LNCAP (cell line): ENCODE measurements around the gene RBP4.

ENCODE experiments used
- TF ChIP-seq, protein P1 (sequence below): fragments of 450-650 bp; IDR thresholded peaks from 2 replicates; pipeline ENCODE4 v1.5.1; 2017; ENCODE audit warnings: mild to moderate bottlenecking

RBP4 gene

DNA sequence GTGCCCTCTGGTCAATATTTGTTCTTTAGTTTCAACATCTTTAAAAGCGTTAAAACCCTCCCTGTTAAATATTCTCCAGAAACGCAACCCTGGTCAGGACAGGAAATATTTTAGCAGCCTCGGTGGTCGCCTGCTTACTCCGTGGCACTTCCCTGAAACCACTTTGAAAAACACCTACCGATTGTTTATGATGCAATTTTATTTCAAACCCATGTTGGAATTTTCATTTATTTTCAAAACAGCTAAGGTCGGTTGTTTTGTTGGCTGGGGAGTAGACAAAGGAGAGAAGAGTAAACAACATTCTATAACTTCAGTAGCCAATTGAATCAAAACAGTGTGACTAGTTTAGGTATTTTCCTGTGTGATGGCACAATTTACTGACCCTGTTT, 733 bp upstream of the RBP4 start:
- TF ChIP-seq, protein P1, sequence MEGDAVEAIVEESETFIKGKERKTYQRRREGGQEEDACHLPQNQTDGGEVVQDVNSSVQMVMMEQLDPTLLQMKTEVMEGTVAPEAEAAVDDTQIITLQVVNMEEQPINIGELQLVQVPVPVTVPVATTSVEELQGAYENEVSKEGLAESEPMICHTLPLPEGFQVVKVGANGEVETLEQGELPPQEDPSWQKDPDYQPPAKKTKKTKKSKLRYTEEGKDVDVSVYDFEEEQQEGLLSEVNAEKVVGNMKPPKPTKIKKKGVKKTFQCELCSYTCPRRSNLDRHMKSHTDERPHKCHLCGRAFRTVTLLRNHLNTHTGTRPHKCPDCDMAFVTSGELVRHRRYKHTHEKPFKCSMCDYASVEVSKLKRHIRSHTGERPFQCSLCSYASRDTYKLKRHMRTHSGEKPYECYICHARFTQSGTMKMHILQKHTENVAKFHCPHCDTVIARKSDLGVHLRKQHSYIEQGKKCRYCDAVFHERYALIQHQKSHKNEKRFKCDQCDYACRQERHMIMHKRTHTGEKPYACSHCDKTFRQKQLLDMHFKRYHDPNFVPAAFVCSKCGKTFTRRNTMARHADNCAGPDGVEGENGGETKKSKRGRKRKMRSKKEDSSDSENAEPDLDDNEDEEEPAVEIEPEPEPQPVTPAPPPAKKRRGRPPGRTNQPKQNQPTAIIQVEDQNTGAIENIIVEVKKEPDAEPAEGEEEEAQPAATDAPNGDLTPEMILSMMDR, result no peak

DNA sequence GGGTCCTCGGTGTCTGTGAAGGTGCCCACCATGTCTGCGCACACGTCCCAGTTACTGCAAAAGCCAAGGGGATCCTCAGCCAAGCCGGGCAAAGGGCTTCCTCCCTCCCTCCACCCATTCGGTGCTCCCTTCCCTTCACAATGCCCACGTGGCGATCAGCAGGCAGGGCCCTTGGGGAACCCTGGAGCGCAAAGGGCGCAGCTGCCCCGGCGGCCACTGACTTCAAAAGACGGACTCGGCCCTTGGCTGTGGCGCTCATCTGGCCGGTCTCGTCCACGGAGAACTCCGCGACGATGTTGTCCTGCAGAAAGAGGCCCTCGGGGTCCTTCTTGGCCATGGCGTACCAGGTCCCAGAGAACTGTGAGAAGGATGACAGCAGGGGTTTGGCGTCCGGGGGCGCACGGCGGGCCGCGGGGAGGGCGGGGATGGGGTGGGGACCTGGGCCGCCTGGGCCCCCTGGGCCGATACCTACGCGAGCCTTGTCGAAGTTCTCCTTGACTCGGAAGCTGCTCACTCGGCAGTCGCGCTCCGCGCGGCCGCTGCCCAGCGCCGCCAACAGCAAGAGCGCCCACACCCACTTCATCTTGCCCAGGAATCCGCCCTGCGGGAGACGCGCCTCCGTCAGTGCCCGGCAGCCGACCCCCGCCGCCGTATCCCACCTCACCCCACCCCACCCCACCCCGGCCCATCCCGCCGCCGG, 439 bp downstream of the RBP4 start:
- TF ChIP-seq, protein P1, result no peak

DNA sequence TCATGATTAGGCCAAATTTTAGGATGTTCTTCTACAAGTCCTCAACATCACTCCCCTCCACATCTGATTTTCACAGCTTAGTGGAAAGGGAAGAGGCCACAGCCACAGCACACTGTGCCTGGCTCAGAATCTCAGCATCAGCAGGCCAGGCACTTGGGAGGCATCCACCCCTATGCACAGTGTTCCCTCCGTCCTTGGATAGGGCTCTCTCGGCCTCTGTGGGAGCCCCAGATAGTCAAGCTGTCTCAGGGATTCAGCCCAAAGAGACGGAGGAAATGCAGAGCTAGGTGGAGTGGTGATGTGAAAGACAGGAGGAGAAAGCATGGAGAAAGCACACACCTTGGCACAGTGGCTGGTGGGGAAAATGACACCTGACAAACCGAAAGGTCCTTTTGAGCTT, 1.3 kb downstream of the RBP4 start:
- TF ChIP-seq, protein P1, result no peak

DNA sequence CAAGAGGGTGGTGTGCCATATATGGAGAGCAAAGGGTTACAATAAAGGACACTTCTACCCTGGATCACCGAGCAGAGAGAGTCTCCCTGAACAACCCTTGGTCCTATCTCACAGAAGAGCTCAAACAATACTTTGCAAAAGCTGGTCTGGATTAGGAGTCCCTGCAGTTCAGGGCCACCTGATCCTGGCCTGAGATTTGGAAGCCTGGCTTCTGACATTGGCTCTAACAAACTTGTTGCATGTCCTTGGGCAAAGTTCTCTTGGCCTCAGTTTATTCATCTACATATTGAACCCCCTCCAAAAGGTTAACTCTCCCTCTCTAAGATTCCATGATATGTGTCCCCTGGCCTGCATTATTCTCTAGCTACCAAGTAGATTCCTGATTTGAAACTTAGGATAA, 1.7 kb downstream of the RBP4 start:
- TF ChIP-seq, protein P1, result no peak

DNA sequence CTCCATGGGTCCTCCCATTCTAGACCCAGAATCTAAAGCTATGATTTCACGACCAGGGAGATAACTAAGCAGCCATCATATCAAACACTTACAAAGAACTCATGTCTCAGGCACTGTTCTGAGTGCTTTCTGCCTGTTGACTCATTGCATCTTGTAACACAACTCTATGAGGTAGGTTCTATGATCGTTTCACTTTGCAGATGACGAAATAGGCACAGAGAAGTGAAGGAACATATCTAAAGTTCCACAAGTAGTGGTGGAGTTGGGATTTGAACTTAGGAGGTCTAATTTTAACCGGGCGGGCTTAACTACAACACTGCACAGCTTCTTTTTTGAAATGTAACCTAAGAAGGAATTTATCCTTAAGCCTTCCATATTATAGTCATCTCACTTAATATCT, 2.9 kb downstream of the RBP4 start:
- TF ChIP-seq, protein P1, result no peak

DNA sequence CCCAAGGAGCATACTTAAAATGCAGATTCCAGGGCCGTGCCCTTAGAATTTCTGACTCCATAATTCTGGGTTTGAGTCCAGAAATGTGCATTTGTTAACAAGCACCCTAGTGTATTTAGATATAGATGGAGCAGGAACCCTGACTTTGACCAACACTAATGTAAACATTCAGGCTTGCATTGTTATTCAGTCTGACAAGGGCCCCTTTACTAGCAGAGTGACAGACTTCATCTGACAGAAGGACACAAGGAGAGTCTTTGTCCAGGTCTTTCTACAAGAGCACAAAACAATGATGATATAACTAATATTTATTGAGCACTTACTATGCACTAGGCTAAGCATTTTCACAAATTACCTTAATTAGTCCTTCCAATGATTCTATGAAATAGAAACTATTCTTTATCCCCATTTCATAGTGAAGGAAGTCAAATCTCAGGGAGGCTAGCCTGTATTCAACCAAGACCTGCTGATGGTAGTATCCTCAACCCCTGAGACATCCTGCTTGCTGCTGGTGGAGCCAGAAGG, 3.9 kb downstream of the RBP4 start:
- TF ChIP-seq, protein P1, result no peak

DNA sequence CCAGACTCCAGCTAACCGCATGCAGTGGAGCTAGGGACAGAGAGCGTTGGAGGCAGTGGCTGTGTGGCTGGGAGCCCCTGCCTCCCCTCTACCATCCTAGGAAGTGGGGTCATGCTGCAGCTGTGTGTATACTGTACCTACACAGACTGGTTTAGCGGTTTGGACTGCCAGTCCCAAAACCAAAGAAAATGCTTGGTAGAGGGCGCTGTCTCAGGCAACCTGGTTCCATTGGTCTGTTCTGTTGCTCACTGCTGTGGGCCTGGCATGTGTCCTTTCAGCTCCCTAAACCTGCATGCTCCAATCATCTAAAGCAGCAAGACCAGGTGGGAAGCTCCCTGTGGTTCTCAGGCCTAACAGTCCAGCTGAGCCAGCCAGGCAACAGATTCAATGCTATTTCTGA, 4.5 kb downstream of the RBP4 start:
- TF ChIP-seq, protein P1, result no peak
